ENCODE measurements around the gene RRP9.

Gene RRP9

GRCh38 chr3:51967384-51968169 is 25.9 kb upstream of the RRP9 start, which contains the start of gene PCBP4:
PCBP4 (minus strand) TSS chr3:51967454; CDS start chr3:51961240, 6,214 bp downstream.
- Histone ChIP-seq H3K27ac (ENCODE audit: low read depth, low read length, poor library complexity, severe bottlenecking) (no peak within 1 kb of the TSS), H4K20me1 (ENCODE audit: insufficient read depth, low read length) (no peaks in the 10 kb centered on the region)

GRCh38 chr3:51966922-51967383 is 25.2 kb upstream of the RRP9 start:
- peaks cover 26% of the 10 kb centered on the region for H3K36me3 ChIP-seq (ENCODE audit: insufficient read depth, low read length)
- no peak overlapping the region for H3K27ac ChIP-seq (ENCODE audit: low read depth, low read length, poor library complexity, severe bottlenecking)
- no peaks in the 10 kb centered on the region for H3F3A ChIP-seq (ENCODE audit: insufficient read depth, low read length)
- H3K9me2 ChIP-seq (ENCODE audit: low read depth, low read length) = no peaks in the 10 kb centered on the region
- H2AFZ ChIP-seq (ENCODE audit: low read length) = no peak overlapping the region
- H3K4me3 ChIP-seq (ENCODE audit: low read depth, low read length, poor library complexity, severe bottlenecking) = peak overlapping the region; percentile 45
- peaks cover 11% of the 10 kb centered on the region for H3K4me1 ChIP-seq (ENCODE audit: insufficient read depth, low read length, severe bottlenecking)
- H3K27me3 ChIP-seq (ENCODE audit: insufficient read depth, low read length) = no peaks in the 10 kb centered on the region
- H3K79me2 ChIP-seq (ENCODE audit: insufficient read depth, low read length) = no peaks in the 10 kb centered on the region
- no peaks in the 10 kb centered on the region for H4K20me1 ChIP-seq (ENCODE audit: insufficient read depth, low read length)
- peak overlapping the region; percentile 67 for H3K4me2 ChIP-seq (ENCODE audit: low read length)
- TF ChIP-seq CTCF (IDR thresholded peaks at IDR 0.05; ENCODE audit: low read length) (no peak), EZH2 (IDR thresholded peaks at IDR 0.05; ENCODE audit: borderline replicate concordance, low read length) (no peak)
- H3K9me3 ChIP-seq (ENCODE audit: low read length) = no peaks in the 10 kb centered on the region
- H3K9ac ChIP-seq (ENCODE audit: low read length) = peak overlapping the region; percentile 45; the same call in 1 of the 2 replicates

More at GRCh38 chr3:51967384-51968169, 25.9 kb upstream of the RRP9 start, which contains the start of gene PCBP4:
- H3K9ac ChIP-seq (ENCODE audit: low read length) = peak within 1 kb of the TSS; percentile 47; the same call in 1 of the 2 replicates
- H3K9me2 ChIP-seq (ENCODE audit: low read depth, low read length) = no peaks in the 10 kb centered on the region
- no peaks in the 10 kb centered on the region for H3K79me2 ChIP-seq (ENCODE audit: insufficient read depth, low read length)
- no peaks in the 10 kb centered on the region for H3K9me3 ChIP-seq (ENCODE audit: low read length)
- TF ChIP-seq EZH2 (IDR thresholded peaks at IDR 0.05; ENCODE audit: borderline replicate concordance, low read length) = no peak
- TF ChIP-seq CTCF (IDR thresholded peaks at IDR 0.05; ENCODE audit: low read length) = no peak
- peak within 1 kb of the TSS; percentile 78 for H3K4me2 ChIP-seq (ENCODE audit: low read length)
- H2AFZ ChIP-seq (ENCODE audit: low read length) = no peak within 1 kb of the TSS
- H3F3A ChIP-seq (ENCODE audit: insufficient read depth, low read length) = no peaks in the 10 kb centered on the region
- no peaks in the 10 kb centered on the region for H3K27me3 ChIP-seq (ENCODE audit: insufficient read depth, low read length)
- H3K4me3 ChIP-seq (ENCODE audit: low read depth, low read length, poor library complexity, severe bottlenecking) = peak within 1 kb of the TSS; percentile 54
- H3K4me1 ChIP-seq (ENCODE audit: insufficient read depth, low read length, severe bottlenecking) = peaks cover 11% of the 10 kb centered on the region
- peaks cover 26% of the 10 kb centered on the region for H3K36me3 ChIP-seq (ENCODE audit: insufficient read depth, low read length)

GRCh38 chr3:51966486-51966885 is 24.8 kb upstream of the RRP9 start:
- Histone ChIP-seq H3K4me2 (ENCODE audit: low read length) (peak overlapping the region; percentile 67; the same call in 1 of the 2 replicates), H3K9me2 (ENCODE audit: low read depth, low read length) (no peaks in the 10 kb centered on the region), H3K79me2 (ENCODE audit: insufficient read depth, low read length) (no peaks in the 10 kb centered on the region), H3K36me3 (ENCODE audit: insufficient read depth, low read length) (peaks cover 24% of the 10 kb centered on the region), H3K27ac (ENCODE audit: low read depth, low read length, poor library complexity, severe bottlenecking) (no peak overlapping the region), H3K4me3 (ENCODE audit: low read depth, low read length, poor library complexity, severe bottlenecking) (peak overlapping the region; percentile 45), H4K20me1 (ENCODE audit: insufficient read depth, low read length) (no peaks in the 10 kb centered on the region), H3K9ac (ENCODE audit: low read length) (no peak overlapping the region), H3K27me3 (ENCODE audit: insufficient read depth, low read length) (no peaks in the 10 kb centered on the region), H3K9me3 (ENCODE audit: low read length) (no peaks in the 10 kb centered on the region), H3K4me1 (ENCODE audit: insufficient read depth, low read length, severe bottlenecking) (peaks cover 11% of the 10 kb centered on the region), H3F3A (ENCODE audit: insufficient read depth, low read length) (no peaks in the 10 kb centered on the region), H2AFZ (ENCODE audit: low read length) (no peak overlapping the region)
- no peak for TF ChIP-seq EZH2 (IDR thresholded peaks at IDR 0.05; ENCODE audit: borderline replicate concordance, low read length)
- TF ChIP-seq CTCF (IDR thresholded peaks at IDR 0.05; ENCODE audit: low read length) = no peak

All from OCI-LY1 (cell line).